GM10248 (cell line): ENCODE data around the gene DPEP2.
"Not testable (repeated sequence)": the region's sequence is repeated elsewhere in the genome, so short reads cannot be mapped to it uniquely, and the experiment has no call there.

ENCODE experiments used
- CTCF ChIA-PET: fragments of 300-600 bp; sonication (Branson Sonifier 250); formaldehyde crosslinking; extraction: SDS; loops from one replicate; lab custom pipeline; 2021; ENCODE audit warnings: antibody characterized with exemption; lab: Yijun Ruan, JAX
- POLR2A ChIA-PET: fragments of 350-650 bp; sonication (Branson Sonifier 250); formaldehyde crosslinking; extraction: SDS; loops from one replicate; lab custom pipeline; 2020; ENCODE audit warnings: antibody characterized with exemption; lab: Yijun Ruan, JAX
- DNase-seq: peaks from one replicate; pipeline ENCODE4 v3.0.0; 2012; ENCODE audit errors: extremely low spot score
- CTCF ChIP-seq: IDR thresholded peaks from 2 replicates; pipeline ENCODE4 v1.5.1; 2012; ENCODE audit warnings: mild to moderate bottlenecking, low read depth; ENCODE audit errors: extremely low read depth, missing control alignments, control extremely low read depth

DPEP2 gene

DNA sequence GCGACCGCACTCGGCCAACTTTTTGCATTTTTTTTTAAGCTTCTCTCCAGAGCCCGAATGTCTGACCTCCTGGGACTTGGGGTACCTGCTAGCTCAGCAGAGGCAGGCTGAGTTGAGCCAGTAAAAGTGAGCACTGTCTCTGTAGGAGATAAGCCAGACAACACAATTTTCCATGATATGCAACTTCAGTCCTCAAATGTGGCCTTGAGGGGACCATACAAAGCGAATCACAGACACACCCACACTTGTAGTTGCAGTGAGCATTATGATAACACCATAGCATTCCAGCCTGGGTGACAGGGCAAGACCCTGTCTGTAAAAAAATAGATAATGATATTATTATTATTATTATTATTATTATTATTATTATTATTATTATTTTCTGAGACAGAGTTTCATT, 2.6 kb downstream of the DPEP2 start:
- DNase-seq: no peak
- CTCF ChIA-PET: interaction anchor here (2.8 kb wide), 1 partner anchor 9 kb away, joined by 7 read pairs; no protein-coding TSS in a partner anchor

DNA sequence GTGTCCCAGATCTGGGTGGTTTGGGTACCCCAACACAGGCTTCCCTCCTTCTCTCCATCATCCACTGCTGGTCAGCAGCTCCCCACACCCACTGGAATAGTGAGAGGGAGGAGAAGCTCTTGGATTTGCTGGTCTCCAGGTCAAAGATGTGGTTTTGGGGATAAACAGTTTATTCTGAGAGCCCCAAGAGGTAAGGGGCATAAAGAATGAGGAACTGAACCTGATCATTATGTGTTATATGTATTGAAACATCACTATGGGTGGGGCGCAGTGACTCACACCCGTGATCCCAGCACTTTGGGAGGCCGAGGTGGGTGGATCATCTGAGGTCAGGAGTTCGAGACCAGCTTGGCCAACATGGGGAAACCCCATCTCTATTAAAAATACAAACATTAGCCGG, 3.9 kb downstream of the DPEP2 start:
- POLR2A ChIA-PET: interaction anchor here (0.5 to 0.6 kb wide), 2 partner anchors 22 to 106 kb away, joined by 3 to 8 read pairs; no protein-coding TSS in a partner anchor

More for the DNA sequence above, 2.6 kb downstream of the DPEP2 start:
- TF ChIP-seq CTCF: no peak
- POLR2A ChIA-PET: no interaction called here

GRCh38 chr16:67994040-67994408, 5.3 kb downstream of the DPEP2 start:
- DNase-seq, POLR2A ChIA-PET: not testable (repeated sequence)
- CTCF ChIA-PET: interaction anchor here (0.6 to 5.3 kb wide), 21 partner anchors 9 to 321 kb away, joined by 3 to 21 read pairs (median 4); partner anchors contain the start of gene NFATC3

More for the DNA sequence above, 3.9 kb downstream of the DPEP2 start:
- DNase-seq: no peak
- CTCF ChIA-PET: interaction anchor here (0.9 to 5.3 kb wide), 6 partner anchors 9 to 45 kb away, joined by 3 to 21 read pairs (median 6); no protein-coding TSS in a partner anchor
- no peak for TF ChIP-seq CTCF

GRCh38 chr16:67993207-67994039, 5.9 kb downstream of the DPEP2 start:
- POLR2A ChIA-PET: no interaction called here
- peak; percentile 93 for TF ChIP-seq CTCF
- peak; percentile 89 for DNase-seq
- CTCF ChIA-PET: interaction anchor here (0.6 to 5.3 kb wide), 22 partner anchors 9 to 321 kb away, joined by 3 to 21 read pairs (median 4); partner anchors contain the start of gene NFATC3

DNA sequence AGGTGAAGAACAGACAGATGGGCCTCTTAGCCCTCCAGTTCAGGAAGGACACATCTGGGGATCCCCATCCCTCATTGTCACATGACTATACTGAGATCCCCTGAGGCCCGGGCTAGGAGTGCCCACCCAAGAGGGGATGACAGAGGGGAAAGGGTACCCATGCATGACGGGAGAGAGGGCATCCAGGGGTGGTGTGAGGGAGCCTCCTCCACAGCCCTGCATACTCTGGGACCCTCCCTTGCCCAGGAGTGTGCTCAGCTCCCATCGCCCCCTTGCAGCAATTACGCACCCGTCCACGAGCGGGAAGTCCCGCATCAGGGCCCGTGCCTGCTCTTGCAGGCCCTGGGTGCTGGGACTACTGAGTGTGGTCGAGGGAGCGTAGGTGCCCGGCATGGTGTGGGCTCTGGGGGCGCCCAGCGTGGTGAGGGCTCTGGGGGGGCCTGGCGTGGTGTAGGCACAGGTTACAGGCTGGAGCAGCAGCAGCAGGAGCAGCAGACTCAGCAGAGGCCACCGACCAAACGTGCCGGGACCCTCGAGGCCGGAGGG, 6.5 kb downstream of the DPEP2 start:
- CTCF ChIA-PET: interaction anchor here (0.6 to 5.3 kb wide), 13 partner anchors 9 to 238 kb away, joined by 3 to 21 read pairs (median 5); partner anchors contain the start of genes DDX28, DPEP3 and DUS2
- peak; percentile 9 for TF ChIP-seq CTCF
- POLR2A ChIA-PET: no interaction called here
- DNase-seq: no peak

- DNase-seq: no peak
- CTCF ChIA-PET: interaction anchor here (0.9 to 5.3 kb wide), 6 partner anchors 9 to 238 kb away, joined by 3 to 21 read pairs (median 3); partner anchors contain the start of gene DPEP3
- POLR2A ChIA-PET: no interaction called here
- TF ChIP-seq CTCF: no peak
Observed at GRCh38 chr16:67990018-67990386, 9.3 kb downstream of the DPEP2 start.
